RWPE2 (cell line): ENCODE results near the gene SCAMP1.

Experiments used
- ATAC-seq: fragments of 200-7000 bp; cut with Tn5 transposase; 3 replicates; pipeline ENCODE4 v1.9.1; 2021; ENCODE audit warnings: low read depth
- DNase-seq: peaks from one replicate; pipeline ENCODE4 v3.0.0-alpha.2; 2020; ENCODE audit warnings: low spot score
- H3K27ac ChIP-seq: fragments of 450-650 bp; 2 replicates; pipeline ENCODE4 v1.5.1; 2017; ENCODE audit warnings: mild to moderate bottlenecking; ENCODE audit not compliant: poor library complexity, severe bottlenecking
- H3K27me3 ChIP-seq: fragments of 250-450 bp; sonication (Bioruptor Pico); 2 replicates; pipeline ENCODE4 v1.5.1; 2021; ENCODE audit warnings: mild to moderate bottlenecking, moderate library complexity; ENCODE audit not compliant: insufficient read depth, poor library complexity, severe bottlenecking
- H3K36me3 ChIP-seq: fragments of 250-450 bp; sonication (Bioruptor Pico); 2 replicates; pipeline ENCODE4 v1.5.1; 2020; ENCODE audit warnings: low read depth, mild to moderate bottlenecking, moderate library complexity
- H3K4me1 ChIP-seq: fragments of 250-450 bp; sonication (Bioruptor Pico); 2 replicates; pipeline ENCODE4 v1.5.1; 2021; ENCODE audit warnings: mild to moderate bottlenecking, moderate library complexity; ENCODE audit not compliant: insufficient read depth, poor library complexity, severe bottlenecking
- H3K4me3 ChIP-seq: fragments of 250-450 bp; sonication (Bioruptor Pico); 2 replicates; pipeline ENCODE4 v1.5.1; 2021; ENCODE audit warnings: mild to moderate bottlenecking, moderate library complexity; ENCODE audit not compliant: severe bottlenecking
- H3K9me3 ChIP-seq: fragments of 250-450 bp; sonication (Bioruptor Pico); 2 replicates; pipeline ENCODE4 v1.5.1; 2021; ENCODE audit warnings: mild to moderate bottlenecking, moderate library complexity; ENCODE audit not compliant: severe bottlenecking
- TF ChIP-seq, protein P1 (sequence below): fragments of 450-650 bp; IDR thresholded peaks from one replicate; pipeline ENCODE4 v1.5.1; 2017; ENCODE audit warnings: mild to moderate bottlenecking, moderate library complexity; ENCODE audit not compliant: poor library complexity, severe bottlenecking

The SCAMP1 gene

DNA sequence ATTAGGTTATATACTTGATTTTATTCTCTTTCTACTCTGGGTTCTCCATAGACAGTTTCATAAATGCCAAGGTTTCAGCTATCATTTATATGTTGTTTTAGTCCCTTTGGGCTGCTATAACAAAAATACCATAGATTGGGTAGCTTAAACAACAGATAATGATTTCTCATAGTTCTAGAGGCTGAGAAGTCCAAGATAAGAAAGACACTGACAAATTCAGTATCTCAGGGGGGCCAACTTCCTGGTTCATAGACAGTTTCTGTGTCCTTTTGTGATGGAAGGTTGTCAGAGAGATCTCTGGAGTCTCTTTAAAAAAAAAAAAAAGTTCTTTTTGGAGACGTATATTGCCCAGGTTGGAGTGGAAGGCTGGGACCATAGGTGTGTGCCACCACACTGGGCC is 113.3 kb downstream of the SCAMP1 start:
- no peak for DNase-seq
- TF ChIP-seq, protein P1, sequence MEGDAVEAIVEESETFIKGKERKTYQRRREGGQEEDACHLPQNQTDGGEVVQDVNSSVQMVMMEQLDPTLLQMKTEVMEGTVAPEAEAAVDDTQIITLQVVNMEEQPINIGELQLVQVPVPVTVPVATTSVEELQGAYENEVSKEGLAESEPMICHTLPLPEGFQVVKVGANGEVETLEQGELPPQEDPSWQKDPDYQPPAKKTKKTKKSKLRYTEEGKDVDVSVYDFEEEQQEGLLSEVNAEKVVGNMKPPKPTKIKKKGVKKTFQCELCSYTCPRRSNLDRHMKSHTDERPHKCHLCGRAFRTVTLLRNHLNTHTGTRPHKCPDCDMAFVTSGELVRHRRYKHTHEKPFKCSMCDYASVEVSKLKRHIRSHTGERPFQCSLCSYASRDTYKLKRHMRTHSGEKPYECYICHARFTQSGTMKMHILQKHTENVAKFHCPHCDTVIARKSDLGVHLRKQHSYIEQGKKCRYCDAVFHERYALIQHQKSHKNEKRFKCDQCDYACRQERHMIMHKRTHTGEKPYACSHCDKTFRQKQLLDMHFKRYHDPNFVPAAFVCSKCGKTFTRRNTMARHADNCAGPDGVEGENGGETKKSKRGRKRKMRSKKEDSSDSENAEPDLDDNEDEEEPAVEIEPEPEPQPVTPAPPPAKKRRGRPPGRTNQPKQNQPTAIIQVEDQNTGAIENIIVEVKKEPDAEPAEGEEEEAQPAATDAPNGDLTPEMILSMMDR = no peak

DNA sequence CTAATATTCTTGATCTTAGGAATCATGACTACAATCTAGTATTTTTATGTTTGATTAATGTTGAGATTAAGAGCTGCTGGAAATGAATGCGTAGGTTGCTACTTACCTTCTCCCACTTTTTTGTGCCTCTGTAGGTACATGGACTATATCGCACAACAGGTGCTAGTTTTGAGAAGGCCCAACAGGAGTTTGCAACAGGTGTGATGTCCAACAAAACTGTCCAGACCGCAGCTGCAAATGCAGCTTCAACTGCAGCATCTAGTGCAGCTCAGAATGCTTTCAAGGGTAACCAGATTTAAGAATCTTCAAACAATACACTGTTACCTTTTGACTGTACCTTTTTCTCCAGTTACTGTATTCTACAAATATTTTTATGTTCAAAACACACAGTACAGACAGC is 115.0 kb downstream of the SCAMP1 start:
- DNase-seq (no peak), ATAC-seq (no peak)
- H3K27ac ChIP-seq = no peak overlapping the region
- no peak overlapping the region for H3K4me3 ChIP-seq
- H3K36me3 ChIP-seq = peaks cover 8% of the 10 kb centered on the region; the same call in 1 of the 2 replicates
- no peaks in the 10 kb centered on the region for H3K27me3 ChIP-seq
- no peaks in the 10 kb centered on the region for H3K9me3 ChIP-seq
- H3K4me1 ChIP-seq = no peaks in the 10 kb centered on the region
- TF ChIP-seq, protein P1 = no peak

More for the DNA sequence above, 113.3 kb downstream of the SCAMP1 start:
- Histone ChIP-seq H3K4me1 (no peaks in the 10 kb centered on the region), H3K4me3 (no peak overlapping the region), H3K36me3 (peaks cover 4% of the 10 kb centered on the region; the same call in 1 of the 2 replicates), H3K9me3 (no peaks in the 10 kb centered on the region), H3K27me3 (no peaks in the 10 kb centered on the region), H3K27ac (no peak overlapping the region)
- ATAC-seq = no peak

DNA sequence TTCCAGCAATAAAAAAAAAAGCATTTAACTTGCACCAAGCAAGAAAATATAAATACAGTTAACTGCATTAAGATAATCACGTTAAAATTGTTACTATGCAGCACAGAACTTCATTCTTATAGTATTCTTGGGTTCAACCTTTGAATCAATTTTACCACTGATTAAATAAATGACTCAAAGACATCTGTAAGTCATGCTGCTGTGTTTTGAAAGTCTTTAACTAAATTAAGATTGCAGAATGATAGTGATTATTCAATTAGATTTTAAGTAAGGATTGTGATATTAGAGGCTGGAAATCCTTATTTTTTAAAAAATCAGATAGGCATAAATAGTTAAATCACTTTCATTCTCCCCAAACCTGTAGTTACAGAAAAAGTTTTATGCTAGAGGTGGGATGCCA is 116.4 kb downstream of the SCAMP1 start:
- Histone ChIP-seq H3K4me1 (no peaks in the 10 kb centered on the region), H3K4me3 (no peak overlapping the region)
- no peak for ATAC-seq

GRCh38 chr5:78482948-78483347 is 122.5 kb downstream of the SCAMP1 start:
- Histone ChIP-seq H3K27ac (no peak overlapping the region), H3K4me3 (no peak overlapping the region), H3K27me3 (no peaks in the 10 kb centered on the region), H3K4me1 (peaks cover 11% of the 10 kb centered on the region), H3K9me3 (no peaks in the 10 kb centered on the region), H3K36me3 (peaks cover 31% of the 10 kb centered on the region)
- TF ChIP-seq, protein P1 = no peak
- ATAC-seq = no peak
- DNase-seq = no peak

More for the DNA sequence above, 116.4 kb downstream of the SCAMP1 start:
- Histone ChIP-seq H3K36me3 (peaks cover 14% of the 10 kb centered on the region; the same call in 1 of the 2 replicates), H3K27ac (no peak overlapping the region), H3K9me3 (no peaks in the 10 kb centered on the region), H3K27me3 (no peaks in the 10 kb centered on the region)
- TF ChIP-seq, protein P1 = no peak
- no peak for DNase-seq

DNA sequence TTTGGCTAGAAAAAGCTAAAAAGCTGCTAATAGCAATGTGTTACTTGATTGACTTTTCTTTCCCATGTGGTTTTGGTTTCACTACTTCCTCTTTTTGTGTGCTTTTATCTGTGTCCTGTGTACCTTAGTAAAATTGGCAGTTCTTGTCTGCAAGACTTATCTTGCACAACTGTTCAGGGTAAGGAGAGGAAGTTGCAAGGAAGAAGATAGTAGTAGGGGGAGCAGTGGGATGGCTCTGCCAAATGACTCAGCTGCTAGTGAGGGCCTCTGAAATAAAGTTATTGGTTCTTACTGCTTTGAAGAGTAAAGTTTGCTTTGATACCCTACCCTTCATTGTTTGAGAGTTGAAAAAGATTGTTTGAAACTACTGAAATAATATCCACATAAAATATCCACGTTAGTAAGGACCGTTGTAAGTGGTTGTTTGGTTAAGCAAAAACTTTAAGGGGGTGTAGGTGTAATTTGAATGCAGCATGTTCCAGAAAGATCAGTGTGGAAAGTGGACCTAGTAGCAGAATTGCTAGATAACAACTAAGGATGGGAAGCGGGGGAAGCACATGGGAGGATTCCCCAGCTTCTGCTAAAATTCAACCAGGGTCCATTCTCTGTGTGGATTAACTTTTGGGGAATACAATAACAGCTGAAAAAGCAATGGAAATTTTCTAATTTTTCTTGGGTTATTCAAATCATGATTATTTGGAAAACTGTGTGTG is 123.5 kb downstream of the SCAMP1 start:
- H3K27ac ChIP-seq = peak overlapping the region; percentile 17
- TF ChIP-seq, protein P1 = no peak
- H3K4me3 ChIP-seq = no peak overlapping the region
- peaks cover 11% of the 10 kb centered on the region for H3K4me1 ChIP-seq
- H3K36me3 ChIP-seq = peaks cover 36% of the 10 kb centered on the region
- ATAC-seq (peak; percentile 93), DNase-seq (no peak)
- no peaks in the 10 kb centered on the region for H3K27me3 ChIP-seq
- H3K9me3 ChIP-seq = no peaks in the 10 kb centered on the region
